ENCODE data around the gene GFPT2. TPM values are rescaled to one million over a fixed set of nuclear protein-coding genes. Genes with fewer than 3 reads are reported as not detected.

The GFPT2 gene
- total and polyA plus RNA-seq, 2 of the 8 experiments (the other 6 are each of a cell fraction or from before 2014, with no cell fraction given) = 83.7 to 143 TPM

GRCh38 chr5:180303226-180304015 is 49.7 kb downstream of the GFPT2 start:
- Histone ChIP-seq H2BK15ac (ENCODE audit: low read length) (no peak overlapping the region), H4K91ac (replicated peaks; ENCODE audit: insufficient read length, low read length) (no peak overlapping the region), H3K79me2 (ENCODE audit: control insufficient read depth in 1 of 2, insufficient read depth in 2 of 2, low read length in 2 of 2) (no peaks in the 10 kb centered on the region), H3K4ac (replicated peaks; ENCODE audit: insufficient read length, low read depth, low read length) (no peak overlapping the region), H2AK5ac (ENCODE audit: low read depth, low read length) (no peak overlapping the region), H3K56ac (replicated peaks; ENCODE audit: insufficient read length, low read depth, low read length) (no peak overlapping the region), H3K18ac (ENCODE audit: extremely low read depth, low read length) (no peak overlapping the region), H2BK5ac (ENCODE audit: low read depth, low read length) (no peak overlapping the region), H3K4me3 (ENCODE audit: extremely low read depth in 1 of 4, insufficient read depth in 2 of 4, low read depth in 3 of 4, low read length in 4 of 4) (no peak overlapping the region), H4K8ac (ENCODE audit: extremely low read depth, insufficient read depth, low read length) (no peak overlapping the region), H3K4me1 (replicated peaks in 1 of 4; ENCODE audit: control insufficient read depth in 3 of 4, insufficient read depth in 4 of 4, low read length in 3 of 4) (no peaks in the 10 kb centered on the region), H3K27me3 (replicated peaks in 1 of 4; ENCODE audit: control insufficient read depth in 3 of 4, extremely low read depth in 1 of 4, insufficient read depth in 3 of 4, low read length in 3 of 4) (no peaks in the 10 kb centered on the region), H3K9me3 (ENCODE audit: insufficient read depth in 2 of 2, low read depth in 1 of 2, low read length in 1 of 2) (no peaks in the 10 kb centered on the region), H2BK120ac (replicated peaks; ENCODE audit: low read depth, low read length) (no peak overlapping the region), H3K79me1 (ENCODE audit: low read depth, low read length) (no peaks in the 10 kb centered on the region; the same call in 1 of the 2 replicates), H2BK12ac (ENCODE audit: low read depth, low read length) (no peak overlapping the region), H4K5ac (ENCODE audit: insufficient read length, low read depth, low read length) (no peak overlapping the region), H3K36me3 (ENCODE audit: control insufficient read depth in 2 of 4, insufficient read depth in 4 of 4, low read length in 3 of 4) (peaks cover 18 to 67% (median 54%) of the 10 kb centered on the region in 4 experiments), H3K14ac (ENCODE audit: insufficient read length) (no peak overlapping the region), H3K23me2 (ENCODE audit: low read depth, low read length) (no peaks in the 10 kb centered on the region), H2BK20ac (ENCODE audit: low read length) (no peak overlapping the region), H3K4me2 (ENCODE audit: insufficient read depth in 1 of 2, low read depth in 2 of 2, low read length in 2 of 2) (no peak overlapping the region), H3K23ac (ENCODE audit: insufficient read length) (no peak overlapping the region), H3K9ac (replicated peaks in 1 of 4; ENCODE audit: extremely low read depth in 1 of 4, low read depth in 3 of 4, low read length in 3 of 4) (no peak overlapping the region), H3K27ac (ENCODE audit: low read depth, low read length) (no peak overlapping the region), H4K20me1 (replicated peaks in 1 of 2; ENCODE audit: control insufficient read depth in 1 of 2, insufficient read depth in 2 of 2, low read length in 2 of 2) (peaks cover 5 to 7% of the 10 kb centered on the region in 2 experiments), H2AFZ (ENCODE audit: low read length) (no peak overlapping the region)
- WGBS, 2 experiments (ENCODE audit: extremely low coverage in 1 of 2, insufficient coverage in 1 of 2, insufficient read length in 1 of 2, insufficient replicate concordance in 2 of 2, low coverage in 1 of 2, low lambda C conversion rate in 2 of 2, missing lambda C conversion rate in 1 of 2) = 91% methylated on average over 17 of the region's 17 CpGs; no CpG with 5 or more reads in 1 of the 2 experiments
- ChIA-PET POLR2A (ENCODE audit: partially characterized antibody) (interaction anchor here (0.7 to 1.6 kb wide), 5 partner anchors 9 to 24 kb away, joined by 3 to 10 read pairs (median 4); no protein-coding TSS in a partner anchor), CTCF (ENCODE audit: partially characterized antibody) (interaction anchor here (1.0 to 8.5 kb wide), 6 partner anchors 9 to 167 kb away, joined by 3 to 93 read pairs (median 6); no protein-coding TSS in a partner anchor)
- FAIRE-seq (no peak), DNase-seq (ENCODE audit: low read depth in 1 of 2, low spot score in 2 of 2) (no peak)
- TF ChIP-seq SUZ12 (IDR thresholded peaks at IDR 0.05; ENCODE audit: low read length) (no peak), CREB1 (IDR thresholded peaks at IDR 0.05) (no peak), RNF2 (IDR thresholded peaks at IDR 0.05; ENCODE audit: borderline replicate concordance, low read depth, low read length, missing control alignments, poor library complexity, severe bottlenecking) (no peak), BRCA1 (IDR thresholded peaks at IDR 0.05; ENCODE audit: low read depth, low read length) (no peak), POLR2A (IDR thresholded peaks at IDR 0.05; ENCODE audit: control extremely low read depth in 1 of 2, low read depth in 2 of 2, low read length in 2 of 2) (no peak), TEAD4 (IDR thresholded peaks at IDR 0.05; ENCODE audit: low read depth, low read length) (no peak), EZH2 (IDR thresholded peaks at IDR 0.05; ENCODE audit: low read depth, low read length, severe bottlenecking) (no peak), CEBPB (IDR thresholded peaks at IDR 0.05; ENCODE audit: low read depth, low read length) (no peak), EP300 (IDR thresholded peaks at IDR 0.05; ENCODE audit: borderline replicate concordance in 1 of 2, low read depth in 2 of 2, low read length in 2 of 2) (no peak), SAP30 (IDR thresholded peaks at IDR 0.05; ENCODE audit: insufficient read depth, insufficient replicate concordance, low read length) (no peak)
- TF ChIP-seq, protein P1, sequence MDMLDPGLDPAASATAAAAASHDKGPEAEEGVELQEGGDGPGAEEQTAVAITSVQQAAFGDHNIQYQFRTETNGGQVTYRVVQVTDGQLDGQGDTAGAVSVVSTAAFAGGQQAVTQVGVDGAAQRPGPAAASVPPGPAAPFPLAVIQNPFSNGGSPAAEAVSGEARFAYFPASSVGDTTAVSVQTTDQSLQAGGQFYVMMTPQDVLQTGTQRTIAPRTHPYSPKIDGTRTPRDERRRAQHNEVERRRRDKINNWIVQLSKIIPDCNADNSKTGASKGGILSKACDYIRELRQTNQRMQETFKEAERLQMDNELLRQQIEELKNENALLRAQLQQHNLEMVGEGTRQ (IDR thresholded peaks at IDR 0.05; ENCODE audit: low read length) = no peak

Data from H1 (cell line).